HG03354 (cell line): ENCODE measurements around the gene OTOG.
A peak's percentile ranks its signal among the peaks of the same experiment; 100 is the strongest.

Source experiments
- ATAC-seq: cut with Tn5 transposase; IDR thresholded peaks from one replicate; pipeline ENCODE4 v1.9.1; 2021; ENCODE audit warnings: mild to moderate bottlenecking; ENCODE audit not compliant: unreplicated experiment, poor library complexity, severe bottlenecking

Gene OTOG

DNA sequence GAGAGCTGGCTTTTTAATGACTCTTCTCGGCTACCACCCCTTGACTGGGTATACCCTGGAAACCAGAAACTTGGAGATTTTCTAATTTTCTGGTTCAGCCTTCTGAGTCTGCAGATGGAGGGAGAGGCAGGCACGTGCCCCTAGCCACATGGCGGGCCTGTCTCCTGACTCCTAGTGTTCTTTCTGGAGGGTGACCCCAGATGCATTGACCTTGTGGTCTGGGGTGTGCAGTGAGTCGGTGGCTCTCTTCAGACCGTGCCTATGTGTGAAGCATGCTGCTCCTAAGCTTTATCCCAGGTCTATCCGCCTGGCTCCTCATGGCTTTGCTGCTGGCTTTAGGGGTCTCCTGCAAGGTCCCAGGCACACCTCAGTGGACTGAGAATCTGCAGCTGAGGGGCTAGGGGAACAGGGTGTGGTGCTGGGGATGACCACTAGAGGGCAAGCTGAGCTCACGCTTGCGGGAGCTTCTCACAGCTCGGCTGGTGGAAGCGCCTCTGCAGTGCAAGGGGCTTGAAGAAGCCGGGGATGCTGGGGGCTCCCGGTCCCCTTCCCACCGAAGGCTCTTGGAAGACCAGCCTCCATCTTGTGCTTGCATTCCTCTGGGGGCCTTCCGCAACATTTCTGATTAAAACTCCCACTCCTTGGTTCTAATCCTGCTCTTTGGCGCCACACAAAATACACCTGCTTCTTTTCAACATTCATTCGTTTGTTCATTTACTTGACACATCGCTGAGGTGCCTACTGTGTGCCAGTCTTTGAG lies 51.8 kb downstream of the OTOG start:
- ATAC-seq, result peak; percentile 93

DNA sequence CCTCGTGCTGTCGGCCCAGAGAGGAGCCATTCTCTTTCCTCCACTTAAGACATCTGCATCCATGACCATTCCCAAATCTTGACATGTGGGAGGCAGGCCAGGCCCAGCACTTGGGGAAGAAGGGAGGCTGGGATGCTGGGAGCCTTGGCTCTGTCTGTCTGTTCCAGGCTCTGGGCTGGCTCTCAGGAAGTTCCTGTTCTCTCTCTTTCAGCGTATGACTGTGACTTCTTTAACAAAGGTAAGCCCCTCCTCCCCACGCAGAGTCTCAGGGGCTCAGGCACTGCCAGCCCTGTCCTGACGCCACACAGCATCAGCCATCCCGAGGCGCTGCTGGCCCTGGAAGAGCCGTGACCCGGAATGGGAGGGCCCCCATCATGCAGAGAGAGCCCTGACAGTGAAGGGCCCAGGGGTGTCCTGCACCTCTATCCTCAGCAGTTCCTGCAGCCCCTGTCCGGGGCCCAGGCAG lies 52.4 kb downstream of the OTOG start:
- ATAC-seq, result no peak

DNA sequence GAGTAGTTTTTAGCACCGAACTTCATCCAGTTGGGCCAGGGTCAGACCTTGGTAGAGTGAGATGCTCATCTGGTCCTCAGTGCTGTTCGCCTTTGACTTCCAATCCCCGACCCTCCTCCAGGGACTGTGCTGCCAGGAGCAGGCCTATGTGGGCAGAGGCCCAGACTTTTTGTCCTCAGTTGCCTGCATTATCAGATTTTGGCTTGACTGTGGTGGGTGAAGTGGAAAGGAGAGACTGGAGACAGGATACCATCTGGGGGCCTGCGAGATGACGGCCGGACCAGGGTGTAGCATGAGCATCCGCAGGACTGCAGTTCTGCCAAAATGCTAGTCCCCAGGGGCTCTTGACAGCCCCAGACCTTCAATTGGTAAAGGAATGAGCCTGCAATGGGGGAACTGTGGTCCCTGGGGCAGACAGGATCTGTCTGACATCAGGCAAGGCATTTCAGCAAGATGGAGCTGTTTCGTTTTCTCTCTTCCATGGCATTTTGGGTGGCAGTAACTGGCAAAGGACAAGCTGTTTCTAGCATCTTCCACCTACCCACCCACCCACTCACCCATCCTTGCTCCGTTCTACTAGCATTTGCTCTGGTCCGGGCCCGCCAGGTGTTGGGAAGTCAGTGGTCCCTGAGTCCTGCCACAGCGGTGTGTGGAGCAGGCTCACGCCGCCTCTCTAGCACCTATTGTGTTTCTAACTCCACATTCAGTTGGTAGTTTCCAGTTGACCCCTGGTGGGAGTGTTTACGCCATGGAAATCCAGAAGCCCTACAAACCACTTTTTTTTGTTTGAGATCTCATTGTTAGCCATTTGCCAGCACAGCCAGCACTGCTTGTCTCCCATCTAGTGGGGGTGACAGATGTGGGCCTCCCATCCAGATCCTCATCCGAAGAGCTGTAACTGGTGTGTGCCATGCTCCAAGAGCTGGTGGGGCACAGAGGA lies 53.5 kb downstream of the OTOG start:
- ATAC-seq, result no peak

DNA sequence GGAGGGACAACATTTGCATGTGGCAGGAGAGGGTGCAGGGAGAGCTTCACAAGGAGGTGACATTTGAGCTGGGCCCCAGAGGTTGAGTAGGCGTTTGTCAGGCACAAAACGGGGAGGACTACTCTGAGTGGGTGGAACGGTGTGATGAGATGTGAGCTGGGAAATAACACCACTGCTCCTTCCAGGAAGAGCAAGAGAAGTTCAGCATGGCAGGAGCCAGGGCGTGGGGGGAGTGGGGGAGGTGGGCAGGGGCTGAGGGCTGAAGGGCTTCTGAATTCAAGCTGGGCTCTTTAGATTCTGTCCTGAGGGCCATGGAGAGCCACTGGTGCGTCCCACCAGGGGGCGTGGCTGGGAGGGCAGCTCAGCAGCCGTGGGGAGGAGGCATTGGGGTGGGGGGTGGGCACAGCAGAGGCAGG lies 54.2 kb downstream of the OTOG start:
- ATAC-seq, result no peak

DNA sequence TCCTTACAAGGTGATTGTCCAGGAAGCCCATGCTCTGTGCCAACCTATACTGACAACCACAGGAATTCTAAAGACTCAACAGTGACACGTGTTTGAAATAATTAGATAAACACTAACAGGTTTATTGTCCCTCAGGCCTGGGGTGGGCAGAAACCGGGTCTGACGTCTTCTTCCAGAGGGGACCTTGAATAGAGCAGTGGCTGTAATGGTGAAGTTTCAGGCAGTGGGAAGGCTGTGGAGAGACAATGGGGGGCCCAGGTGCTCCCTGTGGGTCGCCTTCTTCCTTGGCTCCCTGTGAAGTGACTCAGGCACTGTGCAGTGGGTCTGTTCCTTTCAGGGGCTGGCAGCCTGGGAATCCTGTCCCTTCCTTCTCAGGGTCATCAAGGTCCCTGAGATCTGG lies 54.6 kb downstream of the OTOG start:
- no peak for ATAC-seq

DNA sequence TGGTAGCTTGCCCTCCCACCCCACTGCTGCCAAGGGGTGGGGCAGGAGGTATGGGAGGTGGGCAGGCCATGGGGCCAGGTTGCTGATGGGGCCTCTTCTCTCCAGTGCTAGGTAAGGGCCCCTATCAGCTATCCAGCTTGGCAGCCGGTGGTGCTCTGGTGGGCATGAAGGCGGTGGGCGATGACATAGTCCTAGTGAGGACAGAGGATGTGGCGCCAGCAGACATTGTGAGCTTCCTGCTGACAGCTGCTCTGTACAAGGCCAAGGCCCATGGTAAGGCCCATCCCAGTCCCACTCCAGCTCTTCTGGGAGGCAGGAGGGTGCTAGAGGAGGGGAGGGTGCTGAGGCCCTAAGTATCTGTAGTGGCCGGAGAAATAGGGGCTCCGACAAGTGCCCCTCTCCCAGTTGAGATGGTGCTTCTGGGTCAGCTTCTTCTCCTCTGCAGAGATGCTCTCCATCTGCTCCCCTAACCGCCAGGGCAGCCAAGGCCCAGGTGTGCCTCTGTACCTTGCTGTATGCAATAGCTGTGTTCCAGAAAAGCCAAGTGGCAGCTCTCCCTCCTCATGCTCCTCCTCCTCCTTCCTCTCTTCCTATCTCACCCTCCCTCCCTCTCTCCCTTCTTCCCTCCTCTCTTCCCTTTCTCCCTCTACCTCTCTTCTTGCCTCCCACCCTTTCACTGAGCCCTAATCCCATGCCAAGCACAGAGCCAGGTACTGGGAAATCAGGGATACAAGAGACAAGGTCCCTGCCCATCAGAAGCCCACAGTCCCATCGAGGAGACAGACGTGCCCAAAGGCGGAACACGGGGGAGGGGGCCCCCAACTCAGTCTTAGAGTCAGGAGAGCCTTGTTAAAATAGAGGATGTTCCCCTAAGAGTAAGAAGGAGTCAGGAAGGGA lies 55.3 kb downstream of the OTOG start:
- no peak for ATAC-seq

DNA sequence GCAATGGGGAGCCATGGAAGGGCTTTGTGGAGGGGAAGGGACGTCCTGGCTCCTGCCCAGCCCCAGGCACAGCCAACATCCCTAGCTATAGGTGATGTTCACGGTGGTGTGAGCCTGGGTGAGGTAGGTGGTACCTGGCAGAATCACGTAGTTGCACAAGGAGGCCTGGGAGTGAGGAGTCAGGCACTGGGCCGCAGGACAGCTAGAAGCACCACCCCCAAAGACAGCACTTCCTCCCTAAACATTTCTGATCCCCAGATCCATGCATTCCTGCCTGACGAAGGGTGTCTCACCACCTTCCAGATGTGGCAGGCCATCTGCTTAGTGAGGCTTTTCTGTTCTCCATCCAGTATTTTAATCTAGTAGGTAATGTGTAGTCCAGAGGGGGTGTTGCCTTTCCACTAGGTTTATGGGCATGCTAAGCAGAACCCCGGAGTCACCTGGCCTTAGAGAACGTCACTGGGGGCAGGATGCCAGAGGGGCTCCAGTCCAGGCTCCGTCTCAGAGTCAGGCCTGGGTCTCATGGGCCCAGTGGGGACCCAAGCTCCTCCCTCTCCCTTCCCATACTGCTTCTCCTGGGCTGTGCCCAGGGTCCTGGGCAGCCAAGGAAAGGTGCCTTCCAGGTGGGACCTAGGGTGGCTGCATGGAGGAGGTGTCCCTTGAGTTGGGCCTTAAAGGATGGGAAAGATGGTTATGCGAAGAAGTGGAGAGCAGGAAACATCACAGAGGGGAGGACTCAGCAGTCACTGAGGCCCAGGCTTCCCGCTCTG lies 56.2 kb downstream of the OTOG start:
- no peak for ATAC-seq

DNA sequence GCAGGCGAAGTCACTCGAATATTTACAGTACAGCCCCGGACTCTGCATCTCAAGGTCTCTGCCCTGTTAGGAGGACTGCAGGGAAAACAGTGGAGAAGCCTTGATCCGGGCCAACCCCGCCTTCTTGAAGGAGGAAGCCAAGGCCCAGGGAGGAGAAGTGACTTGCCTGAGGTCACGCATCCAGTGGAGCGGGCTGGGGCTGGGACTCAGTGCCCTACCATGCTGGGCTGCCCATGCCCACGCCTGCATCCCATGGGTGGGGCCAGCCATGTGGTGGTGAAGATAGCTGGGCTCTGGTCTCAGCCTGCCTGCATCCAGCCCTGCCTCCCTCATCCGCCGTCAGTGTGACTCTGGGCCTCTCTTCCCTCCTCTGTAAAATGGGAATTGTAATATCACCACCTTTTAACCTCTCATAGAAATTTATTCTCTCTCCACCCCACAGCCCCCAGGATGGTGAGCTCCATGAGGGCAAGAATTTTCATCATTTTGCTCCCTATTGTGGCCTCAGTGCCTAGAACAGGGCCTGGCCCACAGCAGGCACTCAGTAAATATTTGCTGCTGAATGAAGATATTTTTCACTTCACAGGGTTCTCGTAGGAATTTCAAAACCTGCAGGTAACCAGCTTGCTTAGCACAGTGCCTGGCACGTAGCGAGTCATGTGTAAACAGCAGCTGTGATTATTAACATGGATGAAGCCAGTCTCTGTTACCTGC lies 57.3 kb downstream of the OTOG start:
- no peak for ATAC-seq

DNA sequence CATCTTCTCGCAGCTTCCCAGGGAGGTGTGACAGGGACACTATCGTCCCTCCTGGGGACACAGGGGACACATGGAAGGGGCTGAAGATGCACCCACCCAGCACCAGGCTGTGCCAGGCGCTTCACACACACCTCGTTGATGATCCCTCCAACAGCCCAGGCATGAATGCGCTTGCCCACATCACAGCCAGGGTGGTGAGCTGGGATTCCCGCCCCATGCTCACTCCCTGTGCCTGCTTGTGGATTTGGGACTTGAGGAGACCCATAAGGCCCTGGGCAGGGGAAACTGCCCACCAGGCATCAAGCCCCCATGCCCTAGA lies 57.8 kb downstream of the OTOG start:
- ATAC-seq, result no peak

DNA sequence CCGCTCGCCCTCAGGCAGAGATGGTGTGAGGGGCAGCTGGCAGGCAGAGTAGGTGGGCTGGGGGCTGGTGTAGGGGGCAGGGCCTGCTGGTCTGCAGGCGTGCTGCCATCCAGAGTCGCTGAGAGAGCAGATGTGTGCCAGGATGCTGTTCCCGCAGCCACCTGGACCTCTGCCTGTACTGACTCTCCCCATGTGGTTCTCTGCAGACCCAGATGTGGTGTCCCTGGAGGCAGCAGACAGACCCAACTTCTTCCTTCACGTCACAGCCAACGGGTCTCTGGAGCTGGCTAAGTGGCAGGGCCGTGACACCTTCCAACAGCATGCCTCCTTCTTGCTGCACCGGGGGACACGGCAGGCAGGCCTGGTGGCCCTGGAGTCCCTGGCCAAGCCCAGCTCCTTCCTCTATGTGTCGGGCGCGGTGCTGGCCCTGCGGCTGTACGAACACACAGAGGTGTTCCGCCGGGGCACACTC lies 58.6 kb downstream of the OTOG start:
- no peak for ATAC-seq

DNA sequence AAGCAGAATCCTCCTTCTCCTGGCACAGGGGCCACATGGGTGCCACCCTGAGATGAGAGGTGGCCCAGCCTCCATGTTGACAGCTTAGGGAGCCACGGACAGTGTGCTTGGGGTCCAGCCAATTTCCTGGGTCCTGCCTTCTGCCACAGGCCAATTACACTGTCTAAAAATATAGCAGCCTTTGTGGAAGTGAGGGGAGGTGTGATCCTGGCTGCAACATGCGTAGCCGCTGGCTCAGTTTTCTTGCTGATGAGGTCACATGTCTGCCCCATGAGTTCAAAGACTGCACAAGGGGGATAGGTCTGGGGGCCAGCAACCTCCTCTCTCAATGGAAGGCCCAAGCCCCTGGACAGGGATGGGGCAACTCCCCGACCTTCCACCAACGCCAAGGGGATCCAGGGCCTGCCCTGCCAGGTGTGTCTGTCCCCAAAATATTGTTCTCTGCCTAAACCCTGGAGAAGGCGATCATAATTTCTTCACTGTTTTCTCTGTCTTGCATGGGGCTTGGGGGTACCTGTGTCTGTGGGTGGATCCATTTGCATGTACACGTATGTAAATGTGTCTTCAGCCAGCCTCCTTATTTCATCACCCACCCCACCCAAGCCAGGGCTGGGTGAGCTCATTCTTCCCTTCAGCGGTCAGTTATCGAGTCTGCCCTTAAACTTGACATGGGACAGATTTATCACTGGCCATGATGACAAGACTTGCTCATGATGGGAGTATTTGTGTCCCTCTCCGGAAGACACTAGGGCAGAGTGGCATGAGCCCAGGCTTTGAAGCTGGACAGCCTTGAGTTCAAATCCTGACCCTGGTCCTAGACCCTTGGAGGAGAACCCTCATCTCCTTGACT lies 59.4 kb downstream of the OTOG start:
- no peak for ATAC-seq

DNA sequence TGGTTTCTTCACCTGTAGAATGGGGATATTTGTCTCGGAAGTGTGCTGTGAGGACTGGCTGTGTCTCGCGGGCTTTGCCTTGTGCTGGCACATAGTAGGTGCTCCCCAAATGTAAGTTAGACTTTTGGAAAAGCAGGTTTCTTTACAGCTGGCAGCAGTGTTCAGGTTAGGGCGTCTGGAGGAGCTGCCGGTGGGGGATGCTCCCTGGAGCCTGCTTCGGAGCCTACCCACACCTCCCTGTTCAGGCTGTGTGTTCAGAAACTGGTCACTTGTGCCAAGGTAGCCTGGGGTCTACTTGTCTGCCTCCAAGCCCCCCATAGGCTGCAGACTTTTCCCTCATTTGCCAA lies 60.0 kb downstream of the OTOG start:
- ATAC-seq, result no peak

DNA sequence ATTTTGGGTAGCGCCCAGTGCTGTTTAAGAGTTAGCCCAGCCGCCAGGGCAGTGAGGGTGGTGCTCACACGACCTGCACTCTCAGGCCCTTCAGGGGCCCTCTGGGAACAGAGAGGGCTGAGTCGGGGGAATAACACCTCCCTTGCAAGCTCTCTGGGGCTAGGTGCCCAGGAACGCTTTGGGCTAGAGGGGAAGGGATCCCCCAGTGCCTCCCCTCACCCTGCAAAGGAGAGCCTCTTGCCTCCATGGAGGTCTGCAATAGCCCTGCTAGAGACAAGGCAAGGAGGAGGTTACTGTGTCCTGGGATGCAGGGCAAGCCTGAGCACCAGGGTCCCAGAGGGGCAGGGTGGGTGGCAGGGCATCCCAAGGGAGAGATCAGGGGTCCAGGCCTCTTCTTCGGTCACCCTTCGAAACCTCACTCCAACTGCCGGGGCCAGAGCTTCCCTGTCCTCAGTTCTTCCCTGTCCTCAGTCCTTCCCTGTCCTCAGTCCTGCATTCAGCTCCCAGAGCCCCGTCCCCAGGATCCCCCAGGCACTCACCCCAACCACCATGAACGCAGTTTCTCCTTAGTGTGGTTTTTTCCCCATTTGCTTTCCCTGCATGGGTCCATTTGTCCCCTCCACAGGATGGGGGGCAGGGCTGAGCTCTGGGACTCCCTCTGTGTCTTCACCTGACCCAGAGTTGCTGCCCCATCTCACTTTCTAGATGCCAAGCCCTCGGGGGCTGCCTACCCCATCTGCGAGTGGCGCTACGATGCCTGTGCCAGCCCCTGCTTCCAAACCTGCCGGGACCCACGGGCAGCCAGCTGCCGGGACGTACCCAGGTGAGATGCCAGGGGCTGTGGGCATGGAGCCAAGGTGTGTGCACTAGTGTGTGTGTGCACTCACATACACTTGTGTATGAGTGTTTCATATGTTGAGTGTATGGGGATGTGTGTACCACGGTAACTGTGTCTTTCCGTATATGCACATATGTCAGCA lies 60.8 kb downstream of the OTOG start:
- ATAC-seq, result no peak

DNA sequence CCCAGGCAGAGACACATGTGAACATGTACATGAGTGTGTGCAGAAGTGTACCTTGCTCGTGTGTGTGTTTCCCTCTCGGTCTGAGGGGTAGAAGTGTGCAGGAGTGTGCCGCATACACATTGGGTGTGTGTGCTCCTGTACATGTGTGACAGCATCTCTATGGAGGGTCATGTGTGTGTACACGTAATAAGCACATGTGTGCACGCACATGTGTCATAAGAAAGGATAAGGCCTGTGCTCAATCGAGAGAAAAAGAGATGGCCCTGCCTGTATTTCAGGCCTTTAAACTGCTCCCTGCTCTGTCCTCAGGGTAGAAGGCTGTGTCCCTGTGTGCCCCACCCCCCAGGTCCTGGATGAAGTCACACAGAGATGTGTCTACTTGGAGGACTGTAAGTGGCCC lies 61.8 kb downstream of the OTOG start:
- no peak for ATAC-seq

DNA sequence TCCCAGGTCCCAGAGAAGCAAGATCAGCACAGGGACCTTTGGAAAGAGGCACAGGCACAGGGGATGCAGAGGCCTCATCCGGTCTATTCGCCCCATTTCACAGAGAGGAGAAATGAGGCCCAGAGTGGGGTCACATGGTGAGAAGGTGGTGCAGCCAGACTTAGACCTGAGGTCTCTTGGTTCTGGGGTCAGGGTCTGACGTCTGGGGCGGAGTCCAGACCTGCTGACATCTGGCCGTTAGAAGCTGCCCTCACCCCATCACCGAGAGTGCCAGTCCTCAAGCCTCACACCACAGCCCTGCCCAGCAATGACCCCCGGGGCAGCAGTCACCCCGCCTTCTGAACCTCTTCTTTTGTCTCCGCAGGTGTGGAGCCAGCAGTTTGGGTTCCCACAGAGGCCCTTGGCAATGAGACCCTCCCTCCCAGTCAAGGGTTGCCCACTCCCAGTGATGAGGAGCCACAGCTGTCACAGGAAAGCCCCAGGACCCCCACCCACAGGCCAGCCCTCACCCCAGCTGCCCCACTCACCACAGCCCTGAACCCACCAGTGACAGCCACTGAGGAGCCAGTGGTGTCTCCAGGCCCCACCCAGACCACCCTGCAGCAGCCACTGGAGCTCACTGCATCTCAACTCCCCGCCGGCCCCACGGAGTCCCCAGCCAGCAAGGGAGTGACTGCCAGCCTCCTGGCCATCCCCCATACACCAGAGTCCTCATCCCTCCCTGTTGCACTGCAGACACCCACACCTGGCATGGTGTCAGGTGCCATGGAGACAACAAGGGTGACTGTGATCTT lies 62.4 kb downstream of the OTOG start:
- ATAC-seq, result no peak
